ENCODE results near the gene SMARCA1. TPM values are rescaled to one million over a fixed set of nuclear protein-coding genes. Genes with fewer than 3 reads are reported as not detected.

SMARCA1 gene
- total RNA-seq, 1 donor from 2014 or later = 26.8 TPM

- intact Hi-C loops (cut with DNase I) = no loop called here
- Histone ChIP-seq H3K4me1 (no peaks in the 10 kb centered on the region), H3K27me3 (no peaks in the 10 kb centered on the region), H3K4me3 (no peak overlapping the region), H3K27ac (no peak overlapping the region), H3K9me3 (no peaks in the 10 kb centered on the region), H3K36me3 (no peaks in the 10 kb centered on the region)
- TF ChIP-seq POLR2A (IDR thresholded peaks at IDR 0.05) (no peak), POLR2AphosphoS5 (IDR thresholded peaks at IDR 0.05; ENCODE audit: insufficient read depth in 1 of 2, low read depth in 1 of 2) (no peak)
- TF ChIP-seq, protein P1, sequence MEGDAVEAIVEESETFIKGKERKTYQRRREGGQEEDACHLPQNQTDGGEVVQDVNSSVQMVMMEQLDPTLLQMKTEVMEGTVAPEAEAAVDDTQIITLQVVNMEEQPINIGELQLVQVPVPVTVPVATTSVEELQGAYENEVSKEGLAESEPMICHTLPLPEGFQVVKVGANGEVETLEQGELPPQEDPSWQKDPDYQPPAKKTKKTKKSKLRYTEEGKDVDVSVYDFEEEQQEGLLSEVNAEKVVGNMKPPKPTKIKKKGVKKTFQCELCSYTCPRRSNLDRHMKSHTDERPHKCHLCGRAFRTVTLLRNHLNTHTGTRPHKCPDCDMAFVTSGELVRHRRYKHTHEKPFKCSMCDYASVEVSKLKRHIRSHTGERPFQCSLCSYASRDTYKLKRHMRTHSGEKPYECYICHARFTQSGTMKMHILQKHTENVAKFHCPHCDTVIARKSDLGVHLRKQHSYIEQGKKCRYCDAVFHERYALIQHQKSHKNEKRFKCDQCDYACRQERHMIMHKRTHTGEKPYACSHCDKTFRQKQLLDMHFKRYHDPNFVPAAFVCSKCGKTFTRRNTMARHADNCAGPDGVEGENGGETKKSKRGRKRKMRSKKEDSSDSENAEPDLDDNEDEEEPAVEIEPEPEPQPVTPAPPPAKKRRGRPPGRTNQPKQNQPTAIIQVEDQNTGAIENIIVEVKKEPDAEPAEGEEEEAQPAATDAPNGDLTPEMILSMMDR (IDR thresholded peaks at IDR 0.05) = no peak
- no peak for DNase-seq (ENCODE audit: extremely low spot score in 2 of 2)
Observed at GRCh38 chrX:129449148-129449547, 74.1 kb downstream of the SMARCA1 start.

GRCh38 chrX:129445436-129445835 is 77.9 kb downstream of the SMARCA1 start:
- Histone ChIP-seq H3K4me3 (no peak overlapping the region), H3K9me3 (no peaks in the 10 kb centered on the region), H3K36me3 (no peaks in the 10 kb centered on the region), H3K4me1 (no peaks in the 10 kb centered on the region), H3K27me3 (no peaks in the 10 kb centered on the region), H3K27ac (no peak overlapping the region)
- DNase-seq (ENCODE audit: extremely low spot score in 2 of 2) = no peak
- TF ChIP-seq POLR2A (IDR thresholded peaks at IDR 0.05) (no peak), POLR2AphosphoS5 (IDR thresholded peaks at IDR 0.05; ENCODE audit: insufficient read depth in 1 of 2, low read depth in 1 of 2) (no peak)
- TF ChIP-seq, protein P1 (IDR thresholded peaks at IDR 0.05) = no peak
- intact Hi-C loops (cut with DNase I) = no loop called here

DNA sequence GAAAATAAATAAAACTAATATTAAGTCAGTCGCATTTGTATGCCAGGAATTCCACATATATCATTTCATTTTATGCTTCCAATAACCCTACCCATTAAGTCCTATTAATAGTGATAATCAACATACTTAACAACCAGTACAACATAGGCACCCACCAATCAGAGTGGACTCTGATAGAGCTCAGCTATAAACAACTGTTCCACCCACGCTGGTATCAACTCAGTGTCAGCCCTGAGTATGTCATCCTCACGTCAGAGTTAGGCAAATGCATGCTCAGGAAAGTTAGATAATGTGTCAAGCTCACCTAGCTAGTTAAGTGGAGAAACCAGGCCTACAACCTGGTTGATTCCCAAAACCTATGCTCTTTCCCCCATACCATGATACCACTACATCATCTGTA is 89.3 kb downstream of the SMARCA1 start:
- Histone ChIP-seq H3K27me3 (no peaks in the 10 kb centered on the region), H3K4me3 (no peak overlapping the region), H3K4me1 (no peaks in the 10 kb centered on the region), H3K36me3 (no peaks in the 10 kb centered on the region), H3K27ac (no peak overlapping the region), H3K9me3 (no peaks in the 10 kb centered on the region)
- no peak for TF ChIP-seq POLR2A (IDR thresholded peaks at IDR 0.05)
- no peak for TF ChIP-seq POLR2AphosphoS5 (IDR thresholded peaks at IDR 0.05; ENCODE audit: insufficient read depth in 1 of 2, low read depth in 1 of 2)
- TF ChIP-seq, protein P1 (IDR thresholded peaks at IDR 0.05) = no peak
- intact Hi-C loops (cut with DNase I) = no loop called here
- no peak for DNase-seq (ENCODE audit: extremely low spot score in 2 of 2)

- no peak overlapping the region for H3K27ac ChIP-seq
- H3K36me3 ChIP-seq = no peaks in the 10 kb centered on the region
- no peaks in the 10 kb centered on the region for H3K27me3 ChIP-seq
- TF ChIP-seq, protein P1 (IDR thresholded peaks at IDR 0.05) = no peak
- TF ChIP-seq POLR2AphosphoS5 (IDR thresholded peaks at IDR 0.05; ENCODE audit: insufficient read depth in 1 of 2, low read depth in 1 of 2) (no peak), POLR2A (IDR thresholded peaks at IDR 0.05) (no peak)
- intact Hi-C loops (cut with DNase I) = no loop called here
- no peaks in the 10 kb centered on the region for H3K4me1 ChIP-seq
- no peaks in the 10 kb centered on the region for H3K9me3 ChIP-seq
- DNase-seq (ENCODE audit: extremely low spot score in 2 of 2) = no peak
- H3K4me3 ChIP-seq = no peak overlapping the region
Observed at GRCh38 chrX:129433461-129433860, 89.8 kb downstream of the SMARCA1 start.

DNA sequence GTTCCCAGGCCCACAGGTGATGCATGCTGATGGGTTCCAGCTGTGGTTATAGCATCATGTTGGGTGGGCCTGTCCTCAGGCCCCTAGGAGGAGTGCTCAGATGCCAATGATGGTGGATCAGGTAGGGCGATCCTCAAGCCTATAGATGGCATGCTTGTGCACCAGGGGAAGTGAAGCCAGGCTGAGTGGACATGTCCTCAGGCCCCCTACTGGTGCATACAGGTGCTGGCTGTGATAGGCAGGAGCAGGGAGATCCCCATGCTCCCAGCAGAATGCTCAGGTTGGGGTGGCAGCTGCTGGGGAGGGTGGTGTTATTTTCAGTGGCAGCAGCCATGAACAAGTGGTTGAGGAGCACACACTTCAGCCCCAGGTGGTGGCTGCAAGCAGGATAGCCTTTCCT is 96.0 kb downstream of the SMARCA1 start:
- intact Hi-C loops (cut with DNase I) = no loop called here
- no peaks in the 10 kb centered on the region for H3K9me3 ChIP-seq
- no peak overlapping the region for H3K4me3 ChIP-seq
- no peak for DNase-seq (ENCODE audit: extremely low spot score in 2 of 2)
- TF ChIP-seq POLR2AphosphoS5 (IDR thresholded peaks at IDR 0.05; ENCODE audit: insufficient read depth in 1 of 2, low read depth in 1 of 2) (no peak), POLR2A (IDR thresholded peaks at IDR 0.05) (no peak)
- TF ChIP-seq, protein P1 (IDR thresholded peaks at IDR 0.05) = no peak
- H3K27ac ChIP-seq = no peak overlapping the region
- H3K36me3 ChIP-seq = no peaks in the 10 kb centered on the region
- H3K4me1 ChIP-seq = no peaks in the 10 kb centered on the region
- no peaks in the 10 kb centered on the region for H3K27me3 ChIP-seq

All from vagina (tissue), 2 donors.